GM23248 (cell line): ENCODE measurements around the gene HOXA11.

Experiments used
- EZH2 ChIP-seq: fragments of 200-600 bp; sonication (generic); IDR thresholded peaks from 2 replicates; pipeline ENCODE4 v1.6.1; 2018; ENCODE audit warnings: antibody characterized with exemption, mild to moderate bottlenecking; ENCODE audit not compliant: insufficient read depth, poor library complexity, severe bottlenecking
- EZH2phosphoT487 ChIP-seq: fragments of 200-600 bp; sonication (generic); IDR thresholded peaks from 2 replicates; pipeline ENCODE4 v1.6.1; 2018; ENCODE audit warnings: antibody characterized with exemption, moderate library complexity, mild to moderate bottlenecking, low read depth; ENCODE audit not compliant: insufficient read depth

DNA sequence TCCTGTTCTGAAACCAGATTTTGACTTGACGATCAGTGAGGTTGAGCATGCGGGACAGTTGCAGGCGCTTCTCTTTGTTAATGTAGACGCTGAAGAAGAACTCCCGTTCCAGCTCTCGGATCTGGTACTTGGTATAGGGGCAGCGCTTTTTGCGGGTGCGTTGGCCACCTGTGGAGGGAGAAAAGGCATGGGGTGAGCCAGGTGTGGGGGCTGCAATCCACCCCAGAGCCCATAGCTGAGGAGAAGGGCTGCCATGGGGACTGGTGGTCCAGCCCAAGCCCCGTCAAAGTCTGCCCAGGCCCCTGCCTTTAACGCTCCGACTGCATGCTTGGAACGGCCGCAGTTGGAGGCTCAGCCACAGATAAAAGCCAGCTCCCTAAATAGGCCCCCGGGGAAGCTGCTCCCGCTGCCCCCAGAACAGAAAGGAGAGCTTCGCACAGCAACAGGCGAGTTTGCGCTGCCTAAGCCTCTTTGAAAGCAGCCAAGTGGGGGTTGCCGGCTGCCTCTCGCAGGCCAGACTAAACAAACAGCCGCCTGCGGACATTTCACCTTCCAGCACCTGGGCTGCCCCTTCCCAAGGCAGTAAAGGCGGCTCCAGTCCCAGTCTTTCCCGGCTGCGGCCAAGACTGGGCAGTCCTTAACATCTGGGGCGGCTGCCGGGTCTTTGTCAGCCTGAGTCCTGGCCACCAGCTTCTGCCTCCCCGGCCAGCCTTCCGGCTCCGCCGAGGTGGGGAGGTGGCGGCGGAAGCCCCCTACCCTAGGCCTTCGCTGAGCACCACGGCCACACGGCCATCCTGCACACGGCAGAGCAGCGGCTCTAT lies 2.0 kb downstream of the HOXA11 start:
- TF ChIP-seq EZH2 (no peak), EZH2phosphoT487 (no peak)
